PFSK-1 (cell line): ENCODE results near the gene RBP3.

Source experiments
- SIN3A ChIP-seq: IDR thresholded peaks from 2 replicates; pipeline ENCODE4 v1.6.1; 2012; ENCODE audit warnings: mild to moderate bottlenecking, low read length, moderate library complexity, borderline replicate concordance; ENCODE audit not compliant: insufficient read depth
- TF ChIP-seq, protein P1 (sequence below), 2 experiments: IDR thresholded peaks; 2 replicates each; pipeline versions ENCODE4 v1.6.1 to v1.8.0; 2011 to 2012; ENCODE audit warnings: low read depth in 2 of 2, low read length in 2 of 2, control low read depth in 1 of 2, inconsistent platforms in 1 of 2, mild to moderate bottlenecking in 1 of 2, moderate library complexity in 1 of 2; ENCODE audit not compliant: insufficient read depth in 1 of 2

DNA sequence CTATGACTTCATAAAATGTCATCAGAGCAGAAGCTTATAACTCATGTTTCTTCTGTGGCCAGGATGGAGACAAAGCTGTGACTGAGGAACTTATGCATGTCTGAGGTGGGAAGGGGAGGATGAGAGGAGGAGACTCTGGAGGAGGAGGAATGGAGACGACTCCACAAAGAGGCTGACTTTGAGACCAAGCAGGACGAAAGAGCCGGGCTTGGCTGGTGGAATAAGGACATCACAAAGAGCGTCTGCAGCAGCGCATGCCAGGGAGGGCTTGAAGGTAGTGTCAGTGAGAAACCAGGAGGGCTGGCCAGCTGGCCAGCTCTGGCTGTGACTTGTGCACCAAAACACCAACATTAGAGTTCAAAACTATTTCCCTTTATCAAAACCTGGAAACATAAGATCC lies 32.0 kb upstream of the RBP3 start:
- no peak for TF ChIP-seq SIN3A
- TF ChIP-seq, protein P1, sequence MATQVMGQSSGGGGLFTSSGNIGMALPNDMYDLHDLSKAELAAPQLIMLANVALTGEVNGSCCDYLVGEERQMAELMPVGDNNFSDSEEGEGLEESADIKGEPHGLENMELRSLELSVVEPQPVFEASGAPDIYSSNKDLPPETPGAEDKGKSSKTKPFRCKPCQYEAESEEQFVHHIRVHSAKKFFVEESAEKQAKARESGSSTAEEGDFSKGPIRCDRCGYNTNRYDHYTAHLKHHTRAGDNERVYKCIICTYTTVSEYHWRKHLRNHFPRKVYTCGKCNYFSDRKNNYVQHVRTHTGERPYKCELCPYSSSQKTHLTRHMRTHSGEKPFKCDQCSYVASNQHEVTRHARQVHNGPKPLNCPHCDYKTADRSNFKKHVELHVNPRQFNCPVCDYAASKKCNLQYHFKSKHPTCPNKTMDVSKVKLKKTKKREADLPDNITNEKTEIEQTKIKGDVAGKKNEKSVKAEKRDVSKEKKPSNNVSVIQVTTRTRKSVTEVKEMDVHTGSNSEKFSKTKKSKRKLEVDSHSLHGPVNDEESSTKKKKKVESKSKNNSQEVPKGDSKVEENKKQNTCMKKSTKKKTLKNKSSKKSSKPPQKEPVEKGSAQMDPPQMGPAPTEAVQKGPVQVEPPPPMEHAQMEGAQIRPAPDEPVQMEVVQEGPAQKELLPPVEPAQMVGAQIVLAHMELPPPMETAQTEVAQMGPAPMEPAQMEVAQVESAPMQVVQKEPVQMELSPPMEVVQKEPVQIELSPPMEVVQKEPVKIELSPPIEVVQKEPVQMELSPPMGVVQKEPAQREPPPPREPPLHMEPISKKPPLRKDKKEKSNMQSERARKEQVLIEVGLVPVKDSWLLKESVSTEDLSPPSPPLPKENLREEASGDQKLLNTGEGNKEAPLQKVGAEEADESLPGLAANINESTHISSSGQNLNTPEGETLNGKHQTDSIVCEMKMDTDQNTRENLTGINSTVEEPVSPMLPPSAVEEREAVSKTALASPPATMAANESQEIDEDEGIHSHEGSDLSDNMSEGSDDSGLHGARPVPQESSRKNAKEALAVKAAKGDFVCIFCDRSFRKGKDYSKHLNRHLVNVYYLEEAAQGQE (IDR thresholded peaks at IDR 0.05; ENCODE audit: insufficient read depth in 1 of 2, low read depth in 2 of 2, low read length in 2 of 2), result no peak
